HepG2 (cell line): ENCODE data around the gene BTBD17. TPM values are rescaled to one million over a fixed set of nuclear protein-coding genes. Genes with fewer than 3 reads are reported as not detected.

ENCODE experiments used
- GATA4 ChIP-seq: sonication (generic); IDR thresholded peaks from 2 replicates; pipeline ENCODE4 v1.6.1; 2016; ENCODE audit warnings: antibody characterized with exemption, low read depth, borderline replicate concordance
- MTF1 ChIP-seq: sonication (generic); formaldehyde crosslinking; IDR thresholded peaks from 2 replicates; pipeline ENCODE4 v1.5.0; 2020; ENCODE audit warnings: missing genetic modification reagents
- NR1H2 ChIP-seq: sonication (generic); formaldehyde crosslinking; IDR thresholded peaks from 2 replicates; pipeline ENCODE4 v1.8.1; 2022; ENCODE audit warnings: low read depth, missing genetic modification reagents, borderline replicate concordance
- RBAK ChIP-seq: sonication (generic); formaldehyde crosslinking; IDR thresholded peaks from 2 replicates; pipeline ENCODE4 v1.5.1; 2020; ENCODE audit warnings: mild to moderate bottlenecking, missing genetic modification reagents
- RFX3 ChIP-seq: IDR thresholded peaks from 2 replicates; pipeline ENCODE4 v1.6.1; 2016; ENCODE audit warnings: missing biosample characterization, missing genetic modification reagents
- SMARCC2 ChIP-seq: fragments of 450-650 bp; IDR thresholded peaks from 2 replicates; pipeline ENCODE4 v1.6.1; 2017; ENCODE audit warnings: antibody characterized with exemption, mild to moderate bottlenecking
- SRSF9 ChIP-seq: fragments of 200-400 bp; formaldehyde crosslinking; IDR thresholded peaks from 2 replicates; pipeline ENCODE4 v1.6.1; 2018; ENCODE audit warnings: borderline replicate concordance, mild to moderate bottlenecking, low read depth, low read length; ENCODE audit not compliant: insufficient read depth, poor library complexity, severe bottlenecking
- ZNF670 ChIP-seq: sonication (generic); formaldehyde crosslinking; IDR thresholded peaks from 2 replicates; pipeline ENCODE4 v1.8.0; 2022; ENCODE audit warnings: mild to moderate bottlenecking, missing genetic modification reagents, borderline replicate concordance
- polyA plus RNA-seq, 8 experiments: library from polyadenylated mRNA; depleted of rRNA in 3 of 8; stranded (reverse) in 7 of 8; unstranded in 1 of 8; fragments of >200 nt; fragmentation: Illumina TruSeq in 4 of 8; extraction: Trizol in 4 of 8; gene quantifications; 2 replicates each; pipeline versions ENCODE4 v1.2.1 to v1.2.3, GENCODE V29; 2011 to 2016; ENCODE audit warnings: low read depth in 4 of 8, missing spikeins in 1 of 8, mixed read lengths in 1 of 8; ENCODE audit not compliant: insufficient read depth in 1 of 8
- total RNA-seq, 5 experiments: library from RNA; depleted of rRNA; stranded (reverse); fragments of >200 nt; fragmentation: Illumina TruSeq; extraction: Trizol; gene quantifications; 2 replicates each; pipeline ENCODE4 v1.2.3, GENCODE V29; 2016; ENCODE audit warnings: low read depth in 1 of 5
- TF ChIP-seq, protein P1 (sequence below): sonication (generic); formaldehyde crosslinking; IDR thresholded peaks from 2 replicates; pipeline ENCODE4 v1.4.0; 2020; ENCODE audit warnings: missing genetic modification reagents, borderline replicate concordance
- TF ChIP-seq, protein P2 (sequence below): sonication (generic); formaldehyde crosslinking; IDR thresholded peaks from 2 replicates; pipeline ENCODE4 v1.5.0; 2020; ENCODE audit warnings: missing genetic modification reagents, mild to moderate bottlenecking, borderline replicate concordance
- TF ChIP-seq, protein P3 (sequence below): IDR thresholded peaks from 2 replicates; pipeline ENCODE4 v1.6.1; 2016; ENCODE audit warnings: missing biosample characterization, missing genetic modification reagents, low read depth
- TF ChIP-seq, protein P4 (sequence below): sonication (generic); formaldehyde crosslinking; IDR thresholded peaks from 2 replicates; pipeline ENCODE4 v1.4.0; 2020; ENCODE audit warnings: missing genetic modification reagents
- TF ChIP-seq, protein P5 (sequence below): sonication (generic); formaldehyde crosslinking; IDR thresholded peaks from 2 replicates; pipeline ENCODE4 v1.8.0; 2022; ENCODE audit warnings: missing genetic modification reagents, mild to moderate bottlenecking, moderate library complexity, borderline replicate concordance

Gene BTBD17
- total and polyA plus RNA-seq, 2 of the 13 experiments (the other 11 are each of a cell fraction or from before 2014, with no cell fraction given), result not detected

DNA sequence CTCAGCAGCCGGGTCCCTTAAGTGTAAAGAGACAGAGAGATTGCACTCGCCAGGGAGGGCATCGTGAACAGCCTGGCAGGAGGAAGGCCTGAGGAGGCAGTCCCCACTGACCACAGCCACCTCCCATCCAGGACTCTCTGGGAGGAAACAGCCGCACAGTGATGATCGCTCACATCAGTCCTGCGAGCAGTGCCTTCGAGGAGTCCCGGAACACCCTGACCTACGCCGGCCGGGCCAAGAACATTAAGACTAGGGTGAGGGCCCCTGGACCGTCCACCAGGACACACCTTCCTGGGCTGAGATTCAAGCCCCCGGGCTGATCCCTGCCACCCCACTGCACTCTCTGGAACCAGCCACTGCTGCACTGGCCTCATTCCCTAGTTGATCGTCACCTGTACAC, 14.0 kb downstream of the BTBD17 start (continued):
- TF ChIP-seq, protein P1, sequence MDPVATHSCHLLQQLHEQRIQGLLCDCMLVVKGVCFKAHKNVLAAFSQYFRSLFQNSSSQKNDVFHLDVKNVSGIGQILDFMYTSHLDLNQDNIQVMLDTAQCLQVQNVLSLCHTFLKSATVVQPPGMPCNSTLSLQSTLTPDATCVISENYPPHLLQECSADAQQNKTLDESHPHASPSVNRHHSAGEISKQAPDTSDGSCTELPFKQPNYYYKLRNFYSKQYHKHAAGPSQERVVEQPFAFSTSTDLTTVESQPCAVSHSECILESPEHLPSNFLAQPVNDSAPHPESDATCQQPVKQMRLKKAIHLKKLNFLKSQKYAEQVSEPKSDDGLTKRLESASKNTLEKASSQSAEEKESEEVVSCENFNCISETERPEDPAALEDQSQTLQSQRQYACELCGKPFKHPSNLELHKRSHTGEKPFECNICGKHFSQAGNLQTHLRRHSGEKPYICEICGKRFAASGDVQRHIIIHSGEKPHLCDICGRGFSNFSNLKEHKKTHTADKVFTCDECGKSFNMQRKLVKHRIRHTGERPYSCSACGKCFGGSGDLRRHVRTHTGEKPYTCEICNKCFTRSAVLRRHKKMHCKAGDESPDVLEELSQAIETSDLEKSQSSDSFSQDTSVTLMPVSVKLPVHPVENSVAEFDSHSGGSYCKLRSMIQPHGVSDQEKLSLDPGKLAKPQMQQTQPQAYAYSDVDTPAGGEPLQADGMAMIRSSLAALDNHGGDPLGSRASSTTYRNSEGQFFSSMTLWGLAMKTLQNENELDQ (CRISPR knock-in tag), result no peak
- TF ChIP-seq RBAK (CRISPR knock-in tag) (no peak), ZNF670 (CRISPR knock-in tag) (no peak), SMARCC2 (no peak), SRSF9 (no peak), RFX3 (CRISPR knock-in tag) (no peak), GATA4 (no peak), MTF1 (CRISPR knock-in tag) (no peak), NR1H2 (CRISPR knock-in tag) (no peak)
- TF ChIP-seq, protein P2, sequence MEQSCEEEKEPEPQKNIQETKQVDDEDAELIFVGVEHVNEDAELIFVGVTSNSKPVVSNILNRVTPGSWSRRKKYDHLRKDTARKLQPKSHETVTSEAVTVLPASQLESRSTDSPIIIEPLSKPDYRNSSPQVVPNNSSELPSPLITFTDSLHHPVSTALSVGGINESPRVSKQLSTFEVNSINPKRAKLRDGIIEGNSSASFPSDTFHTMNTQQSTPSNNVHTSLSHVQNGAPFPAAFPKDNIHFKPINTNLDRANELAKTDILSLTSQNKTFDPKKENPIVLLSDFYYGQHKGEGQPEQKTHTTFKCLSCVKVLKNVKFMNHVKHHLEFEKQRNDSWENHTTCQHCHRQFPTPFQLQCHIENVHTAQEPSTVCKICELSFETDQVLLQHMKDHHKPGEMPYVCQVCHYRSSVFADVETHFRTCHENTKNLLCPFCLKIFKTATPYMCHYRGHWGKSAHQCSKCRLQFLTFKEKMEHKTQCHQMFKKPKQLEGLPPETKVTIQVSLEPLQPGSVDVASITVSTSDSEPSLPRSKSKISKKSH (CRISPR knock-in tag), result no peak
- TF ChIP-seq, protein P3, sequence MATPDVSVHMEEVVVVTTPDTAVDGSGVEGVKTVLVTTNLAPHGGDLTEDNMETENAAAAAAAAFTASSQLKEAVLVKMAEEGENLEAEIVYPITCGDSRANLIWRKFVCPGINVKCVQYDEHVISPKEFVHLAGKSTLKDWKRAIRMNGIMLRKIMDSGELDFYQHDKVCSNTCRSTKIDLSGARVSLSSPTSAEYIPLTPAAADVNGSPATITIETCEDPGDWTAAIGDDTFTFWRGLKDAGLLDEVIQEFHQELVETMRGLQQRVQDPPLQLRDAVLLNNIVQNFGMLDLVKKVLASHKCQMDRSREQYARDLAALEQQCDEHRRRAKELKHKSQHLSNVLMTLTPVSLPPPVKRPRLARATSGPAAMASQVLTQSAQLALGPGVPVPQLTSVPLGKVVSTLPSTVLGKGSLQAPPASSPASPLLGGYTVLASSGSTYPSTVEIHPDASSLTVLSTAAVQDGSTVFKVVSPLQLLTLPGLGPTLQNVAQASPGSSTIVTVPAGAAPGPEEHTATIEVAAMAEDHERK (CRISPR knock-in tag), result no peak
- TF ChIP-seq, protein P4, sequence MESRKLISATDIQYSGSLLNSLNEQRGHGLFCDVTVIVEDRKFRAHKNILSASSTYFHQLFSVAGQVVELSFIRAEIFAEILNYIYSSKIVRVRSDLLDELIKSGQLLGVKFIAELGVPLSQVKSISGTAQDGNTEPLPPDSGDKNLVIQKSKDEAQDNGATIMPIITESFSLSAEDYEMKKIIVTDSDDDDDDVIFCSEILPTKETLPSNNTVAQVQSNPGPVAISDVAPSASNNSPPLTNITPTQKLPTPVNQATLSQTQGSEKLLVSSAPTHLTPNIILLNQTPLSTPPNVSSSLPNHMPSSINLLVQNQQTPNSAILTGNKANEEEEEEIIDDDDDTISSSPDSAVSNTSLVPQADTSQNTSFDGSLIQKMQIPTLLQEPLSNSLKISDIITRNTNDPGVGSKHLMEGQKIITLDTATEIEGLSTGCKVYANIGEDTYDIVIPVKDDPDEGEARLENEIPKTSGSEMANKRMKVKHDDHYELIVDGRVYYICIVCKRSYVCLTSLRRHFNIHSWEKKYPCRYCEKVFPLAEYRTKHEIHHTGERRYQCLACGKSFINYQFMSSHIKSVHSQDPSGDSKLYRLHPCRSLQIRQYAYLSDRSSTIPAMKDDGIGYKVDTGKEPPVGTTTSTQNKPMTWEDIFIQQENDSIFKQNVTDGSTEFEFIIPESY, result no peak
- TF ChIP-seq, protein P5, sequence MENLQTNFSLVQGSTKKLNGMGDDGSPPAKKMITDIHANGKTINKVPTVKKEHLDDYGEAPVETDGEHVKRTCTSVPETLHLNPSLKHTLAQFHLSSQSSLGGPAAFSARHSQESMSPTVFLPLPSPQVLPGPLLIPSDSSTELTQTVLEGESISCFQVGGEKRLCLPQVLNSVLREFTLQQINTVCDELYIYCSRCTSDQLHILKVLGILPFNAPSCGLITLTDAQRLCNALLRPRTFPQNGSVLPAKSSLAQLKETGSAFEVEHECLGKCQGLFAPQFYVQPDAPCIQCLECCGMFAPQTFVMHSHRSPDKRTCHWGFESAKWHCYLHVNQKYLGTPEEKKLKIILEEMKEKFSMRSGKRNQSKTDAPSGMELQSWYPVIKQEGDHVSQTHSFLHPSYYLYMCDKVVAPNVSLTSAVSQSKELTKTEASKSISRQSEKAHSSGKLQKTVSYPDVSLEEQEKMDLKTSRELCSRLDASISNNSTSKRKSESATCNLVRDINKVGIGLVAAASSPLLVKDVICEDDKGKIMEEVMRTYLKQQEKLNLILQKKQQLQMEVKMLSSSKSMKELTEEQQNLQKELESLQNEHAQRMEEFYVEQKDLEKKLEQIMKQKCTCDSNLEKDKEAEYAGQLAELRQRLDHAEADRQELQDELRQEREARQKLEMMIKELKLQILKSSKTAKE (CRISPR knock-in tag), result no peak
